ENCODE data around the gene DOK6. TPM values are rescaled to one million over a fixed set of nuclear protein-coding genes. Genes with fewer than 3 reads are reported as not detected.

The DOK6 gene
- total and polyA plus RNA-seq, 2 of the 13 experiments (the other 11 are each of a cell fraction or from before 2014, with no cell fraction given): 17.0 to 17.2 TPM

DNA sequence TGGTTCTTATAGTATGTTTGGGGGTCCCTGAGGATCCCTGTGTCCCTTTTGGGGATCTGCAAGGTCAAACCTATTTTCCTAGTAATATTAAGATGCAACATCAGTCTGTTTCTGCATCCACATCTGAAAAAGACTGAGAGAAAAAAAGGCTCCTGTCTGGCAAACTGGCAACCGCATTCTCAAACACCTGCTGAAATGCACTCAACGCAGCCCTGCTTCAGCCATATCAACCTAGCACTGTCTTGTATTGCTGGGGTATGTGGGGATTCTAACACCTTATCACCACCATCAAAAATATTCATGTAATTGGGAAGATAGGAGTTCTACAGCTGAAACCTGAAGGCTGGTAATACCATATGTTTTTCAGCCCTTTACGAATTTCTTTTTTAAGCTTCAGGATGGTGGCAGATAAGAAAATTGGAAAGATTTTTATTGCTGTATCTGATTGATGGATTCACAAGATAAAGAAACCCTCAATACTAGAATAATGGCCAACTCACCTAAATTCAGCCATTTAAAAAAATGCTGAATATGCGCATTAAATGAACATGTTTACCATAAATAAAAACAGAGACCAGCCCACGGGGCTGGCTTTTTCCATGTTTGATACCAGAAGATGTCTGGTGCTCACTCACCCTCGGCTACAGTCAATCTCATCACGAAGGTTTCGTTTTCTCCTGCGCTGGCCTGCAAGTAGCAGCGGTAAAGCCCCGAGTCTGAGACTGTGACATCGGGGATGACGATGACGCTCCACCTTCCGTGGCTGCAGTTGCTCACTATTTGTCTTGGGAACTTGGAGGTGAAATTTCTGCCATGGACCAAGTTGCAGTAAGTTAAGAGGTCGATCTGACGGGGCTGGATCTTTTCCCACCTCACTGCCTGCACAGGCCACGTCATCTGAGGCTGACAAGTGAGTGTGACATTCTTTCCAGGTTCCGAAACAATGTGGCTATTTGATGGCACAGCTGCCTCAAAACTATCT lies 494.7 kb downstream of the DOK6 start (continued):
- TF ChIP-seq, protein P1, sequence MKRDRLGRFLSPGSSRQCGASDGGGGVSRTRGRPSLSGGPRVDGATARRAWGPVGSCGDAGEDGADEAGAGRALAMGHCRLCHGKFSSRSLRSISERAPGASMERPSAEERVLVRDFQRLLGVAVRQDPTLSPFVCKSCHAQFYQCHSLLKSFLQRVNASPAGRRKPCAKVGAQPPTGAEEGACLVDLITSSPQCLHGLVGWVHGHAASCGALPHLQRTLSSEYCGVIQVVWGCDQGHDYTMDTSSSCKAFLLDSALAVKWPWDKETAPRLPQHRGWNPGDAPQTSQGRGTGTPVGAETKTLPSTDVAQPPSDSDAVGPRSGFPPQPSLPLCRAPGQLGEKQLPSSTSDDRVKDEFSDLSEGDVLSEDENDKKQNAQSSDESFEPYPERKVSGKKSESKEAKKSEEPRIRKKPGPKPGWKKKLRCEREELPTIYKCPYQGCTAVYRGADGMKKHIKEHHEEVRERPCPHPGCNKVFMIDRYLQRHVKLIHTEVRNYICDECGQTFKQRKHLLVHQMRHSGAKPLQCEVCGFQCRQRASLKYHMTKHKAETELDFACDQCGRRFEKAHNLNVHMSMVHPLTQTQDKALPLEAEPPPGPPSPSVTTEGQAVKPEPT (CRISPR knock-in tag; IDR thresholded peaks at IDR 0.05; ENCODE audit: low read depth): no peak

DNA sequence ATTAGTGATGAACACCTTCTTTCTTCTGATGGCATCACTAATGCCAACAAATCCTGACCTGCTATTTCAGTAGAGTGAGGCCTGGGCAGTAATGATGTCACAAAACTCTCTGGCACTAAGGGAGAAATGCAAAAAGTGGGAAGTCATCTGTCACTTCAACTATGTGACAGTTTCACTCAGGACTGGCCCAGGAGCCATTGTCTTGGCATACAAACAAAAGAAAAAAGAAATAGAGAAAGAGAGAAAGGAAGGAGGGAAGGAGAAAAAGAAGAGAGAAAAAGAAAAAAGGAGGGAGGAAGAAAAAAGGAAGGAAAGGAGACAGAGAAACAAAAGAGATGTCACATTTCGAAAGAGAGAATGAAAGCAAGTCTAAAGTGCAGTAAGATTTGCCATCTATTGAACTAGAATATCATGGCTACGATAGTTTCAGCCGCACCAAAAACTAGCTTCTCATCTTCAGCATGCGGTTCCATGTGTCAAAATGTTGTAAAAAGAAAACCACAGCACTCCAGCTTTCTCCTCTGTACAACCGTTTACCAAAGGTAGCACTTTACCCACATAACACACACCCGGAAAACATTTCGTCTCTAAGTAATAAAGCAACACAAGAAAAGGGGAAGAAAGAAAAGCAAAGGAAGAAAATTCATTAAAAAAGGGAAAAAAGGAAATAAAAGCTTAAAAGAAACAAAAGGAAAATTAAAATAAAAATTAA lies 496.9 kb downstream of the DOK6 start:
- Histone ChIP-seq H3K4me1 (ENCODE audit: insufficient read depth, low read length) (peaks cover 13% of the 10 kb centered on the region), H3K27ac (ENCODE audit: extremely low read length, insufficient read depth, low read length) (no peak overlapping the region), H3K79me2 (ENCODE audit: insufficient read depth, low read length) (no peaks in the 10 kb centered on the region), H3K4me2 (ENCODE audit: low read depth, low read length) (no peak overlapping the region), H3K9ac (ENCODE audit: insufficient read depth, low read depth, low read length) (no peak overlapping the region), H3K36me3 (replicated peaks in 1 of 2; ENCODE audit: control insufficient read depth in 1 of 2, insufficient read depth in 2 of 2, low read length in 2 of 2) (no peaks in the 10 kb centered on the region), H3K9me3 (ENCODE audit: low read length) (no peaks in the 10 kb centered on the region), H3K4me3 (replicated peaks in 1 of 3; ENCODE audit: insufficient read depth in 1 of 3, low read depth in 2 of 3, low read length in 3 of 3) (no peak overlapping the region), H2AFZ (ENCODE audit: low read length) (no peak overlapping the region), H4K20me1 (ENCODE audit: insufficient read depth, low read length) (no peaks in the 10 kb centered on the region), H3K27me3 (ENCODE audit: control insufficient read depth in 1 of 2, insufficient read depth in 2 of 2, low read length in 2 of 2) (no peaks in the 10 kb centered on the region)
- POLR2A ChIA-PET: no interaction called here
- 90% methylated on average over 7 of the region's 7 CpGs for whole genome bisulfite sequencing (ENCODE audit: low lambda C conversion rate)
- DNase-seq (ENCODE audit: low spot score): no peak
- in situ Hi-C loops (cut with HindIII; ENCODE audit: extremely low pct_ligation_motif_present, low pct_unique_long_range_greater_than_20kb) (no loop called here), intact Hi-C loops (cut with micrococcal nuclease; ENCODE audit: unreplicated experiment) (no loop called here)
- no peak for FAIRE-seq
- no peak for ATAC-seq
- CTCF ChIA-PET (ENCODE audit: low intra/inter-chr PET ratio, low total read pairs): no interaction called here
- BruUV-seq (replicated peaks): no TSS peak
- TF ChIP-seq ZNF547 (CRISPR knock-in tag; IDR thresholded peaks at IDR 0.05) (no peak), NCOR1 (IDR thresholded peaks at IDR 0.05; ENCODE audit: borderline replicate concordance, low read length) (no peak), SP1 (IDR thresholded peaks at IDR 0.05) (no peak), SP1 (CRISPR knock-in tag; IDR thresholded peaks at IDR 0.05) (no peak), IKZF4 (CRISPR knock-in tag; IDR thresholded peaks at IDR 0.05; ENCODE audit: borderline replicate concordance, low read depth, not compliant biosample characterization) (no peak), ZNF570 (CRISPR knock-in tag; IDR thresholded peaks at IDR 0.05; ENCODE audit: borderline replicate concordance) (no peak)
- TF ChIP-seq, protein P2, sequence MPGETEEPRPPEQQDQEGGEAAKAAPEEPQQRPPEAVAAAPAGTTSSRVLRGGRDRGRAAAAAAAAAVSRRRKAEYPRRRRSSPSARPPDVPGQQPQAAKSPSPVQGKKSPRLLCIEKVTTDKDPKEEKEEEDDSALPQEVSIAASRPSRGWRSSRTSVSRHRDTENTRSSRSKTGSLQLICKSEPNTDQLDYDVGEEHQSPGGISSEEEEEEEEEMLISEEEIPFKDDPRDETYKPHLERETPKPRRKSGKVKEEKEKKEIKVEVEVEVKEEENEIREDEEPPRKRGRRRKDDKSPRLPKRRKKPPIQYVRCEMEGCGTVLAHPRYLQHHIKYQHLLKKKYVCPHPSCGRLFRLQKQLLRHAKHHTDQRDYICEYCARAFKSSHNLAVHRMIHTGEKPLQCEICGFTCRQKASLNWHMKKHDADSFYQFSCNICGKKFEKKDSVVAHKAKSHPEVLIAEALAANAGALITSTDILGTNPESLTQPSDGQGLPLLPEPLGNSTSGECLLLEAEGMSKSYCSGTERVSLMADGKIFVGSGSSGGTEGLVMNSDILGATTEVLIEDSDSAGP (CRISPR knock-in tag; IDR thresholded peaks at IDR 0.05; ENCODE audit: borderline replicate concordance): no peak
- TF ChIP-seq, protein P3, sequence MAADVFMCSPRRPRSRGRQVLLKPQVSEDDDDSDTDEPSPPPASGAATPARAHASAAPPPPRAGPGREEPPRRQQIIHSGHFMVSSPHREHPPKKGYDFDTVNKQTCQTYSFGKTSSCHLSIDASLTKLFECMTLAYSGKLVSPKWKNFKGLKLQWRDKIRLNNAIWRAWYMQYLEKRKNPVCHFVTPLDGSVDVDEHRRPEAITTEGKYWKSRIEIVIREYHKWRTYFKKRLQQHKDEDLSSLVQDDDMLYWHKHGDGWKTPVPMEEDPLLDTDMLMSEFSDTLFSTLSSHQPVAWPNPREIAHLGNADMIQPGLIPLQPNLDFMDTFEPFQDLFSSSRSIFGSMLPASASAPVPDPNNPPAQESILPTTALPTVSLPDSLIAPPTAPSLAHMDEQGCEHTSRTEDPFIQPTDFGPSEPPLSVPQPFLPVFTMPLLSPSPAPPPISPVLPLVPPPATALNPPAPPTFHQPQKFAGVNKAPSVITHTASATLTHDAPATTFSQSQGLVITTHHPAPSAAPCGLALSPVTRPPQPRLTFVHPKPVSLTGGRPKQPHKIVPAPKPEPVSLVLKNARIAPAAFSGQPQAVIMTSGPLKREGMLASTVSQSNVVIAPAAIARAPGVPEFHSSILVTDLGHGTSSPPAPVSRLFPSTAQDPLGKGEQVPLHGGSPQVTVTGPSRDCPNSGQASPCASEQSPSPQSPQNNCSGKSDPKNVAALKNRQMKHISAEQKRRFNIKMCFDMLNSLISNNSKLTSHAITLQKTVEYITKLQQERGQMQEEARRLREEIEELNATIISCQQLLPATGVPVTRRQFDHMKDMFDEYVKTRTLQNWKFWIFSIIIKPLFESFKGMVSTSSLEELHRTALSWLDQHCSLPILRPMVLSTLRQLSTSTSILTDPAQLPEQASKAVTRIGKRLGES (CRISPR knock-in tag; IDR thresholded peaks at IDR 0.05; ENCODE audit: borderline replicate concordance): no peak
- TF ChIP-seq, protein P4, sequence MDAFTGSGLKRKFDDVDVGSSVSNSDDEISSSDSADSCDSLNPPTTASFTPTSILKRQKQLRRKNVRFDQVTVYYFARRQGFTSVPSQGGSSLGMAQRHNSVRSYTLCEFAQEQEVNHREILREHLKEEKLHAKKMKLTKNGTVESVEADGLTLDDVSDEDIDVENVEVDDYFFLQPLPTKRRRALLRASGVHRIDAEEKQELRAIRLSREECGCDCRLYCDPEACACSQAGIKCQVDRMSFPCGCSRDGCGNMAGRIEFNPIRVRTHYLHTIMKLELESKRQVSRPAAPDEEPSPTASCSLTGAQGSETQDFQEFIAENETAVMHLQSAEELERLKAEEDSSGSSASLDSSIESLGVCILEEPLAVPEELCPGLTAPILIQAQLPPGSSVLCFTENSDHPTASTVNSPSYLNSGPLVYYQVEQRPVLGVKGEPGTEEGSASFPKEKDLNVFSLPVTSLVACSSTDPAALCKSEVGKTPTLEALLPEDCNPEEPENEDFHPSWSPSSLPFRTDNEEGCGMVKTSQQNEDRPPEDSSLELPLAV (CRISPR knock-in tag; conservative IDR thresholded peaks at IDR 0.05; ENCODE audit: low read depth): no peak
- TF ChIP-seq, protein P5, sequence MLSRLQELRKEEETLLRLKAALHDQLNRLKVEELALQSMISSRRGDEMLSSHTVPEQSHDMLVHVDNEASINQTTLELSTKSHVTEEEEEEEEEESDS (CRISPR knock-in tag; IDR thresholded peaks at IDR 0.05; ENCODE audit: borderline replicate concordance): no peak
